HepG2 (cell line): ENCODE data around the gene ST8SIA1. TPM values are rescaled to one million over a fixed set of nuclear protein-coding genes. Genes with fewer than 3 reads are reported as not detected.

Experiments used
- ATAC-seq: fragments of 200-7000 bp; cut with Tn5 transposase; 3 replicates; pipeline ENCODE4 v1.9.1; 2020; ENCODE audit warnings: mild to moderate bottlenecking, moderate library complexity
- BruUV-seq: library from RNA; stranded (reverse); fragments of 400-500 nt; replicated peaks from 2 replicates; lab custom pipeline; 2021; lab: Mats Ljungman, UMichigan
- CTCF ChIA-PET: fragments of 300-600 bp; formaldehyde crosslinking; extraction: SDS; loops from one replicate; lab custom pipeline; 2021; ENCODE audit warnings: low total read pairs, inconsistent platforms, low intra/inter-chr PET ratio; lab: Yijun Ruan, JAX
- POLR2A ChIA-PET: fragments of 350-600 bp; sonication (Branson Sonifier 250); formaldehyde crosslinking; loops from one replicate; lab custom pipeline; 2020; ENCODE audit warnings: antibody characterized with exemption, inconsistent platforms; lab: Yijun Ruan, JAX
- DNase-seq: peaks from one replicate; pipeline ENCODE4 v3.0.0-alpha.2; 2015; ENCODE audit warnings: low spot score
- FAIRE-seq: peaks from 3 replicates; lab custom pipeline; 2011; peaks lifted over from hg19 to GRCh38; lab: Jason Lieb, UNC
- H2AFZ ChIP-seq: one replicate; pipeline ENCODE4 v1.6.1; 2011; ENCODE audit warnings: low read length, inconsistent platforms
- H3K27ac ChIP-seq: fragments of 300-600 bp; 3 replicates; pipeline ENCODE4 v1.8.0; 2011; ENCODE audit warnings: mixed run types, mild to moderate bottlenecking, mixed read lengths, low read length, inconsistent platforms; ENCODE audit not compliant: insufficient read depth; ENCODE audit errors: extremely low read length
- H3K27me3 ChIP-seq, 2 experiments: fragments of 200-600 bp in 1 of 2; 2 replicates in 1 of 2; 3 replicates in 1 of 2; pipeline versions ENCODE4 v1.6.0 to v1.8.0; 2011; ENCODE audit warnings: low read length in 2 of 2, mild to moderate bottlenecking in 2 of 2, moderate library complexity in 2 of 2, inconsistent platforms in 1 of 2; ENCODE audit not compliant: insufficient read depth in 2 of 2, control insufficient read depth in 1 of 2
- H3K36me3 ChIP-seq, 2 experiments: fragments of 200-600 bp in 1 of 2; replicated peaks in 1 of 2; 2 replicates in 1 of 2; 3 replicates in 1 of 2; pipeline versions ENCODE4 v1.5.1 to v1.8.0; 2011; ENCODE audit warnings: low read length in 2 of 2, inconsistent platforms in 1 of 2; ENCODE audit not compliant: insufficient read depth in 2 of 2, control insufficient read depth in 1 of 2
- H3K4me1 ChIP-seq: 2 replicates; pipeline ENCODE4 v1.5.1; 2012; ENCODE audit warnings: low read length, inconsistent platforms; ENCODE audit not compliant: insufficient read depth
- H3K4me2 ChIP-seq: 2 replicates; pipeline ENCODE4 v1.6.0; 2011; ENCODE audit warnings: low read depth, low read length, inconsistent platforms
- H3K4me3 ChIP-seq, 3 experiments: fragments of 200-600 bp in 1 of 3; sonication (generic), shearing (Covaris generic) in 1 of 3; replicated peaks in 1 of 3; 2 replicates each; pipeline ENCODE4 v1.5.1; 2011 to 2016; ENCODE audit warnings: low read length in 3 of 3, inconsistent platforms in 2 of 3, low read depth in 2 of 3, mild to moderate bottlenecking in 2 of 3, control low read depth in 1 of 3, mixed read lengths in 1 of 3; ENCODE audit not compliant: insufficient read depth in 1 of 3
- H3K79me2 ChIP-seq: one replicate; pipeline ENCODE4 v1.6.1; 2011; ENCODE audit warnings: low read length, inconsistent platforms; ENCODE audit not compliant: insufficient read depth
- H3K9ac ChIP-seq: 2 replicates; pipeline ENCODE4 v1.6.0; 2011; ENCODE audit warnings: mild to moderate bottlenecking, low read depth, low read length, inconsistent platforms; ENCODE audit not compliant: insufficient read depth
- H3K9me3 ChIP-seq: 2 replicates; pipeline ENCODE4 v1.5.1; 2012; ENCODE audit warnings: mild to moderate bottlenecking, low read length
- H4K20me1 ChIP-seq: 2 replicates; pipeline ENCODE4 v1.6.0; 2011; ENCODE audit warnings: inconsistent platforms, mild to moderate bottlenecking, low read length, moderate library complexity; ENCODE audit not compliant: insufficient read depth
- CCAR2 ChIP-seq: fragments of 200-400 bp; formaldehyde crosslinking; optimal IDR thresholded peaks from 2 replicates; pipeline ENCODE3; 2018; ENCODE audit warnings: low read depth, mild to moderate bottlenecking, low read length, moderate library complexity
- CENPT ChIP-seq: sonication (generic); formaldehyde crosslinking; IDR thresholded peaks from 2 replicates; pipeline ENCODE4 v1.8.0; 2022; ENCODE audit warnings: low read depth, mild to moderate bottlenecking, moderate library complexity, missing genetic modification reagents
- DNMT3B ChIP-seq: conservative IDR thresholded peaks from 2 replicates; pipeline ENCODE4 v1.6.1; 2016; ENCODE audit warnings: missing biosample characterization, control low read depth
- MNT ChIP-seq: fragments of 450-650 bp; IDR thresholded peaks from 2 replicates; pipeline ENCODE4 v1.6.1; 2016
- PHF5A ChIP-seq: IDR thresholded peaks from one replicate; pipeline ENCODE4 v1.6.1; 2018; ENCODE audit warnings: low read depth, missing genetic modification reagents; ENCODE audit not compliant: unreplicated experiment
- SNAPC2 ChIP-seq: sonication (generic); formaldehyde crosslinking; IDR thresholded peaks from 2 replicates; pipeline ENCODE4 v1.8.1; 2022; ENCODE audit warnings: mild to moderate bottlenecking, missing genetic modification reagents
- SP1 ChIP-seq, 2 experiments: fragments of 450-650 bp in 1 of 2; sonication (generic) in 1 of 2; formaldehyde crosslinking in 1 of 2; IDR thresholded peaks; 2 replicates each; pipeline versions ENCODE4 v1.4.0 to v1.6.1; 2016 to 2020; ENCODE audit warnings: missing genetic modification reagents in 1 of 2
- SRSF9 ChIP-seq: fragments of 200-400 bp; formaldehyde crosslinking; IDR thresholded peaks from 2 replicates; pipeline ENCODE4 v1.6.1; 2018; ENCODE audit warnings: borderline replicate concordance, mild to moderate bottlenecking, low read depth, low read length; ENCODE audit not compliant: insufficient read depth, poor library complexity, severe bottlenecking
- ZGPAT ChIP-seq: IDR thresholded peaks from 2 replicates; pipeline ENCODE4 v1.6.1; 2016; ENCODE audit warnings: mild to moderate bottlenecking
- ZNF251 ChIP-seq: sonication (generic); formaldehyde crosslinking; IDR thresholded peaks from 2 replicates; pipeline ENCODE4 v1.9.0; 2021; ENCODE audit warnings: mild to moderate bottlenecking, missing genetic modification reagents
- ZNF281 ChIP-seq: sonication (generic); formaldehyde crosslinking; IDR thresholded peaks from 2 replicates; pipeline ENCODE4 v1.4.0; 2020; ENCODE audit warnings: missing genetic modification reagents, borderline replicate concordance
- ZNF543 ChIP-seq: sonication (generic); formaldehyde crosslinking; IDR thresholded peaks from 2 replicates; pipeline ENCODE4 v1.4.0; 2020; ENCODE audit warnings: mild to moderate bottlenecking, missing genetic modification reagents
- ZNF674 ChIP-seq: sonication (generic); formaldehyde crosslinking; IDR thresholded peaks from 2 replicates; pipeline ENCODE4 v1.5.0; 2020; ENCODE audit warnings: low read depth, mild to moderate bottlenecking, missing genetic modification reagents
- WGBS: methylation state at CpG from one replicate; pipeline ENCODE4 v1.1.6; 2017; ENCODE audit warnings: low lambda C conversion rate; 5-methylcytosine and 5-hydroxymethylcytosine counted together
- in situ Hi-C: cut with HindIII; loops from 2 replicates; pipeline ENCODE4 v1.10.0; 2017; ENCODE audit warnings: low pct_unique_long_range_greater_than_20kb; ENCODE audit not compliant: extremely low pct_ligation_motif_present
- intact Hi-C: fragments of 100-400 bp; cut with micrococcal nuclease; formaldehyde crosslinking; loops from one replicate; pipeline ENCODE4 v1.10.0; 2022; ENCODE audit not compliant: unreplicated experiment
- polyA plus RNA-seq, 8 experiments: library from polyadenylated mRNA; depleted of rRNA in 3 of 8; stranded (reverse) in 7 of 8; unstranded in 1 of 8; fragments of >200 nt; fragmentation: Illumina TruSeq in 4 of 8; extraction: Trizol in 4 of 8; gene quantifications; 2 replicates each; pipeline versions ENCODE4 v1.2.1 to v1.2.3, GENCODE V29; 2011 to 2016; ENCODE audit warnings: low read depth in 4 of 8, missing spikeins in 1 of 8, mixed read lengths in 1 of 8; ENCODE audit not compliant: insufficient read depth in 1 of 8
- total RNA-seq, 5 experiments: library from RNA; depleted of rRNA; stranded (reverse); fragments of >200 nt; fragmentation: Illumina TruSeq; extraction: Trizol; gene quantifications; 2 replicates each; pipeline ENCODE4 v1.2.3, GENCODE V29; 2016; ENCODE audit warnings: low read depth in 1 of 5

ST8SIA1 gene
- total and polyA plus RNA-seq, 2 of the 13 experiments (the other 11 are each of a cell fraction or from before 2014, with no cell fraction given): not detected

GRCh38 chr12:22248121-22248520, 86.4 kb downstream of the ST8SIA1 start:
- no peak for DNase-seq
- CTCF ChIA-PET: no interaction called here
- Histone ChIP-seq H4K20me1 (no peaks in the 10 kb centered on the region), H3K79me2 (no peaks in the 10 kb centered on the region), H3K9me3 (no peaks in the 10 kb centered on the region), H3K4me3 (no peak overlapping the region), H2AFZ (no peak overlapping the region), H3K27me3 (no peaks in the 10 kb centered on the region), H3K27ac (no peak overlapping the region), H3K4me2 (no peak overlapping the region), H3K4me1 (no peaks in the 10 kb centered on the region), H3K9ac (no peak overlapping the region), H3K36me3 (no peaks in the 10 kb centered on the region)
- POLR2A ChIA-PET: no interaction called here
- in situ Hi-C loops (no loop called here), intact Hi-C loops (no loop called here)
- WGBS: 12% methylated on average over 6 of the region's 6 CpGs
- no peak for FAIRE-seq
- TF ChIP-seq DNMT3B (CRISPR knock-in tag) (no peak), CENPT (CRISPR knock-in tag) (no peak), MNT (0 out of 2 replicates have a peak, but pooled peaks have one; percentile 11), SP1 (IDR thresholded peaks at IDR 0.05) (no peak), SP1 (CRISPR knock-in tag; IDR thresholded peaks at IDR 0.05) (no peak), PHF5A (no peak), ZNF674 (CRISPR knock-in tag) (no peak)
- no TSS peak for BruUV-seq
- no peak for ATAC-seq

GRCh38 chr12:22246217-22246846, 88.2 kb downstream of the ST8SIA1 start:
- Histone ChIP-seq H3K9me3 (no peaks in the 10 kb centered on the region), H3K27me3 (no peaks in the 10 kb centered on the region), H3K4me3 (no peak overlapping the region), H3K4me1 (no peaks in the 10 kb centered on the region), H3K27ac (no peak overlapping the region), H4K20me1 (no peaks in the 10 kb centered on the region), H3K4me2 (no peak overlapping the region), H3K9ac (no peak overlapping the region), H3K36me3 (no peaks in the 10 kb centered on the region), H2AFZ (no peak overlapping the region), H3K79me2 (no peaks in the 10 kb centered on the region)
- WGBS: 17% methylated on average over 9 of the region's 9 CpGs
- FAIRE-seq (no peak), DNase-seq (no peak), ATAC-seq (no peak)
- ChIA-PET CTCF (no interaction called here), POLR2A (no interaction called here)
- intact Hi-C loops: no loop called here
- no TSS peak for BruUV-seq
- in situ Hi-C loops: no loop called here
- TF ChIP-seq ZNF281 (CRISPR knock-in tag) (no peak), ZNF543 (no peak), ZGPAT (no peak), SRSF9 (no peak), ZNF251 (CRISPR knock-in tag) (no peak), CCAR2 (no peak), SNAPC2 (CRISPR knock-in tag) (no peak)
